ENCODE data around the gene ME2.

DNA sequence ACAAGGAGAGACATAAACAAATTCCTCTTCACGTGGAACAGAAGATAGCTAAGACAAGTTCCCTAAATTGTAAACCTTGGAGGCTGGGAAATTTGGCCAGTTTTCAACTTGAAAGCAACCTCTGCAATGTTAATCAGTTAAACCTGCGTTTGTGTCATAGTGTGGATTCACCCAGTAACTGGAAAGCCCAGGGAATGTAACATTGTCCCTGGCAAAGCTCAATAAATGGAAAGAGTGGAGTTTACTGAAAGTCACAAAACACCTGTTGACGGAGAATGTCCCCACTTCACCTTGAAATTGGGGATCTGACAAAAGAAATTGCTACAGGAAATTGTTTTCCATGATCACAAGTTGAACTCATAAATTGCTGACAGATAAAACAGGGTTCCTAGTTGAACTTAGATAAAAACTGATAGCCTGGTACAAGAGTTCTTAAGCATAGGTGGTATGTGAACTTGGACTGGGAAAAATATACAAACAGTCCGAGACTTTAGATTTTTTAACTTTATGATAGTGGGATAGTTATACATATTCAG, 15.0 kb upstream of the ME2 start:
- TF ChIP-seq POLR2A (IDR thresholded peaks at IDR 0.05; ENCODE audit: low read depth, low read length) (no peak), POLR2AphosphoS5 (IDR thresholded peaks at IDR 0.05; ENCODE audit: low read depth, low read length) (no peak), TAF1 (IDR thresholded peaks at IDR 0.05; ENCODE audit: low read depth, low read length) (no peak), SPI1 (IDR thresholded peaks at IDR 0.05; ENCODE audit: low read depth, low read length) (no peak), PAX5 (IDR thresholded peaks at IDR 0.05; ENCODE audit: insufficient read depth, low read length, severe bottlenecking) (no peak), POU2F2 (IDR thresholded peaks at IDR 0.05; ENCODE audit: low read depth, low read length) (no peak)

Measured in GM12891 (cell line).